Loucy (cell line): ENCODE results near the gene TEX12.

Experiments
- CTCF ChIP-seq: fragments of 200-600 bp; sonication (generic); conservative IDR thresholded peaks from 2 replicates; pipeline ENCODE4 v1.5.1; 2014; ENCODE audit warnings: mild to moderate bottlenecking, antibody characterized with exemption, low read length
- EZH2phosphoT487 ChIP-seq: fragments of 200-600 bp; IDR thresholded peaks from 2 replicates; pipeline ENCODE4 v1.6.1; 2018; ENCODE audit warnings: antibody characterized with exemption, mild to moderate bottlenecking, moderate library complexity, borderline replicate concordance

DNA sequence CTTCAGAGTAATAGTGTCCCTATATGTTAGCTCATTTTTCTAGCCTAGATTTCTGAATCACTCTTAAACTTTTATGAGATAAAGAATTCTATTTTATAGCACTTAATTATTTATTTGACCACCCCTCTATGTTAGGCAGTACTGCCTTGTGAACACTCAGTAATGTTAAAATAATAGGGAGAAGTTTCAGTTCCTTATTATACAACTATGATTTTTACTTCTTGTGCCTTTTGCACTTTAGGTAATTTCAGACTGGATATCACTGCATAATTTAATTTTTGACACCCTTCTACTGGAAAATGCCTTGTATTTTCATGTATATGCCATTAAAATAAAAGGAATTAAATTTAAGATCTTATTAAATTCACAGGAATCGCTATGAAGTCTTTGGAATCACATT is 11.3 kb downstream of the TEX12 start:
- TF ChIP-seq CTCF (no peak), EZH2phosphoT487 (no peak)
